KMS-11 (cell line): Measurements from ENCODE around the gene VEGFB.

Source experiments
- H2AFZ ChIP-seq: fragments of 200-600 bp; sonication (generic); 2 replicates; pipeline ENCODE4 v1.6.1; 2016; ENCODE audit warnings: antibody characterized with exemption, mixed run types, low read depth
- H3K27ac ChIP-seq: fragments of 200-600 bp; sonication (generic); 2 replicates; pipeline ENCODE4 v1.6.1; 2016; ENCODE audit warnings: mild to moderate bottlenecking, mixed run types
- H3K27me3 ChIP-seq: fragments of 200-600 bp; sonication (generic); 2 replicates; pipeline ENCODE4 v1.6.1; 2017; ENCODE audit warnings: mild to moderate bottlenecking, low read depth, mixed run types, moderate library complexity; ENCODE audit not compliant: insufficient read depth
- H3K36me3 ChIP-seq: fragments of 200-600 bp; sonication (generic); 2 replicates; pipeline ENCODE4 v1.6.1; 2017; ENCODE audit warnings: mild to moderate bottlenecking, mixed run types; ENCODE audit not compliant: insufficient read depth
- H3K4me1 ChIP-seq: fragments of 200-600 bp; sonication (generic); 2 replicates; pipeline ENCODE4 v1.6.1; 2016; ENCODE audit warnings: mild to moderate bottlenecking, low read depth, mixed run types; ENCODE audit not compliant: poor library complexity, severe bottlenecking
- H3K4me2 ChIP-seq: fragments of 200-600 bp; sonication (generic); 2 replicates; pipeline ENCODE4 v1.7.0; 2016; ENCODE audit warnings: mild to moderate bottlenecking, mixed run types
- H3K4me3 ChIP-seq: fragments of 200-600 bp; sonication (generic); IDR thresholded peaks from 2 replicates; pipeline ENCODE4 v1.6.1; 2017; ENCODE audit warnings: low read depth, low read length, mixed read lengths; ENCODE audit not compliant: insufficient read depth
- H3K79me2 ChIP-seq: fragments of 200-600 bp; sonication (generic); 2 replicates; pipeline ENCODE4 v1.6.1; 2016; ENCODE audit warnings: low read depth, mixed run types; ENCODE audit not compliant: insufficient read depth
- H3K9ac ChIP-seq: fragments of 200-600 bp; sonication (generic); 2 replicates; pipeline ENCODE4 v1.6.1; 2016; ENCODE audit warnings: mild to moderate bottlenecking, mixed run types
- H4K20me1 ChIP-seq: fragments of 200-600 bp; sonication (generic); 2 replicates; pipeline ENCODE4 v1.6.1; 2016; ENCODE audit warnings: mild to moderate bottlenecking, mixed run types; ENCODE audit not compliant: insufficient read depth
- CTCF ChIP-seq: fragments of 200-600 bp; sonication (generic); conservative IDR thresholded peaks from 2 replicates; pipeline ENCODE4 v1.6.1; 2017; ENCODE audit warnings: low read depth, mild to moderate bottlenecking, antibody characterized with exemption, low read length, moderate library complexity, mixed read lengths

The VEGFB gene

GRCh38 chr11:64208796-64209562 lies 25.4 kb upstream of the VEGFB start:
- H3K27ac ChIP-seq, result no peak overlapping the region
- TF ChIP-seq CTCF, result no peak
- no peak overlapping the region for H3K4me3 ChIP-seq
- H3K27me3 ChIP-seq, result no peaks in the 10 kb centered on the region
- H3K4me2 ChIP-seq, result no peak overlapping the region
- no peak overlapping the region for H3K9ac ChIP-seq
- H3K79me2 ChIP-seq, result no peaks in the 10 kb centered on the region; the same call in 1 of the 2 replicates
- H2AFZ ChIP-seq, result no peak overlapping the region
- peaks cover 25% of the 10 kb centered on the region for H3K4me1 ChIP-seq
- no peaks in the 10 kb centered on the region for H3K36me3 ChIP-seq
- H4K20me1 ChIP-seq, result 0 out of 2 replicates have a peak, but pooled peaks cover 3% of the 10 kb centered on the region

- H3K27me3 ChIP-seq, result no peaks in the 10 kb centered on the region
- H4K20me1 ChIP-seq, result no peaks in the 10 kb centered on the region
- H2AFZ ChIP-seq, result no peak overlapping the region
- H3K27ac ChIP-seq, result no peak overlapping the region
- H3K79me2 ChIP-seq, result no peaks in the 10 kb centered on the region; the same call in 1 of the 2 replicates
- no peaks in the 10 kb centered on the region for H3K36me3 ChIP-seq
- no peak overlapping the region for H3K4me2 ChIP-seq
- H3K4me1 ChIP-seq, result peaks cover 19% of the 10 kb centered on the region
- H3K9ac ChIP-seq, result no peak overlapping the region
- no peak overlapping the region for H3K4me3 ChIP-seq
- TF ChIP-seq CTCF, result no peak
Measured at GRCh38 chr11:64209563-64209843, 24.9 kb upstream of the VEGFB start.

GRCh38 chr11:64210301-64211020 lies 23.9 kb upstream of the VEGFB start:
- no peaks in the 10 kb centered on the region; the same call in 1 of the 2 replicates for H3K79me2 ChIP-seq
- no peaks in the 10 kb centered on the region for H3K36me3 ChIP-seq
- no peak for TF ChIP-seq CTCF
- H3K27me3 ChIP-seq, result no peaks in the 10 kb centered on the region
- H3K4me1 ChIP-seq, result peaks cover 10% of the 10 kb centered on the region
- H3K4me3 ChIP-seq, result no peak overlapping the region
- H3K27ac ChIP-seq, result no peak overlapping the region
- no peak overlapping the region for H3K9ac ChIP-seq
- H3K4me2 ChIP-seq, result no peak overlapping the region
- no peaks in the 10 kb centered on the region for H4K20me1 ChIP-seq
- no peak overlapping the region for H2AFZ ChIP-seq

- no peak overlapping the region for H3K9ac ChIP-seq
- no peak overlapping the region for H3K4me2 ChIP-seq
- no peak overlapping the region for H3K4me3 ChIP-seq
- H3K36me3 ChIP-seq, result no peaks in the 10 kb centered on the region
- H3K27ac ChIP-seq, result no peak overlapping the region
- TF ChIP-seq CTCF, result no peak
- H3K79me2 ChIP-seq, result no peaks in the 10 kb centered on the region; the same call in 1 of the 2 replicates
- H3K27me3 ChIP-seq, result no peaks in the 10 kb centered on the region
- H2AFZ ChIP-seq, result no peak overlapping the region
- no peaks in the 10 kb centered on the region for H4K20me1 ChIP-seq
- H3K4me1 ChIP-seq, result peaks cover 6% of the 10 kb centered on the region
Measured at GRCh38 chr11:64211181-64211872, 23.1 kb upstream of the VEGFB start.
